Subcutaneous adipose tissue (tissue), 4 donors: ENCODE measurements around the gene OSTM1. TPM values are rescaled to one million over a fixed set of nuclear protein-coding genes. Genes with fewer than 3 reads are reported as not detected.

ENCODE experiments used
- CTCF ChIP-seq: fragments of 450-650 bp; IDR thresholded peaks from one replicate; pipeline ENCODE4 v1.5.1; 2016; ENCODE audit warnings: low read depth, mild to moderate bottlenecking, control low read depth, antibody characterized with exemption, moderate library complexity
- total RNA-seq, 4 donors: library from RNA; depleted of rRNA; stranded (reverse); fragments of >200 nt; gene quantifications; one replicate each; pipeline ENCODE4 v1.1.0, GENCODE V29; 2016

OSTM1 gene
- total RNA-seq, 4 donors from 2014 or later, result 46.1 to 101 (median 69.4) TPM

DNA sequence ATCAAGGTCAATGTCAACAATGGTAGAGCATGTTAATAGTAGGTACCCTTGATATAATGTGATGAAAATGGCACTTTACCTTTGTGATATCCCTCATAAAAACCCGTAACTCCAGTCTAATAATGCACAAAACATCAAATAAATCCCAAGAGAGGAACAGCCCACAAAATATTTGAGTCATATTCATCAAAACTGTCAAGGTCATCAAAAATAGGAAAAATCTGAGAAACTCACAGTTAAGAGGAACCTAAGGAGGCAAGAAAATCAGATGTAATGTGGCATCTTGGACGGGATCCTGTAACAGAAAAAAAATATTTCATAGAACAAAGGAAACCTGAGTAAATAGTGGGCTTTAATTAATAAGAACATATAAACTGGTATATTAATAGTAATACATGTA lies 25.5 kb upstream of the OSTM1 start:
- TF ChIP-seq CTCF, result no peak

DNA sequence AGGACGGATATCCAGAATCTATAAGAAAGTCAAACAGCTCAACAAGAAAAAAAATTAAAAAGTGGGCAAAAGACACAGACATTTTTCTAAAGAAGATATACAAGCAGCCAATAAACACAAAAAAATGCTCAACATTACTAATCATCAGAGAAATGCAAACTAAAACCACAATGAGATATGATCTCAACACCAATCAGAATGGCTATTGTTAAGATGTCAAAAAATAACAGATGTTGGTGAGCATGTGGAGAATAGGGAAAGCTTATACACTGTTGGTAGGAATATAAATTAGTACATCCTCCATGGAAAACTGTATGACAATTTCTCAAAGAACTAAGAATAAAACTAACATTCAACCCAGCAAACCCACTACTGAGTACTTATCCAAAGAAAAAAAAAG lies 23.3 kb upstream of the OSTM1 start:
- TF ChIP-seq CTCF, result no peak

DNA sequence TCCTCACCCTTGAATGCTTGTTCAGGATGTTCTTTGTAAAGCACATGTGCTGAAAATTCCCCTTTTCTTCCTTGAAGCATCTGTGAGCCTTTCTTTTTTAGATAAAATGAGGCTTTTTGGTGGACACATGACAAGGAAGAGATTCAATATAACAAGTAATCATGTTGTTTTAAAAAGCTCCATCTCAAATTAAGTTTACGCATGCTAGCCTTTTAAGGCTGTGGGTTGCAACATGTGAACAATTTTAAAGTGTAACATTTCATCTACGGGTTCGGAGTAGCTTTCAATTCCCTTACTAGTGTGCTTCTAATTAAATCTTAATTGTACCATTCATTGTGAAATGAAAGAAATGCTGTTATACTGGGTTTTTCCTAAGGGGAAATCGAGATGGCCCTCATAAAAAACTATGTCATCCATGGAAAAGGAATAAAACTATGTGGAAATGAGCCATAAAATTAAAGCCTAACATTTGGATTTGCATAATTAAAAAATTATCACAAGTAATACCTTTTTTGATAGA lies 19.3 kb upstream of the OSTM1 start:
- no peak for TF ChIP-seq CTCF

DNA sequence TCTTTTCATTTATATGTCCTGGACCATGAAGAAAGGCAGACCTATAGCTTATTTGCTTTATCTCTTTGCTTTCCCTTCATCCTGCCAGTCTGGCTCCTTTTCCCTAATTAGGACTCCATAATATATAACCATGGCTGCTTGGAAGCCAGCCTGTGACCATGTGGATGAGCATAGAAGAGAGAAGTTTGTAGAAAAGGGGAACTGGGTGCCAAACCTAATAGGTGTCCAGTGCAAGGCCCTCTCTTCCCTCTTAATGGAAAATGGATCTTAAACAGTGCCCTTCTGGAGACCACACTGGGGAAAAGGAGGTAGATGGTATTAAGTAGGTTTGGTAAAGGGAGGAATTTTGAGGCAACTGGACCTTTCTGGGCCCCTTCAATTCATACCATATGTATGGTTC lies 16.7 kb upstream of the OSTM1 start:
- no peak for TF ChIP-seq CTCF

GRCh38 chr6:108083349-108083748 lies 8.8 kb upstream of the OSTM1 start:
- TF ChIP-seq CTCF, result no peak

- TF ChIP-seq CTCF, result no peak
These were observed 8.0 kb upstream of the OSTM1 start for GRCh38 chr6:108082539-108082938.

- TF ChIP-seq CTCF, result no peak
These were observed 5.7 kb upstream of the OSTM1 start for GRCh38 chr6:108080010-108080780.
